Measurements from ENCODE around the gene AGXT2.

The AGXT2 gene

GRCh38 chr5:35047785-35048404 is at the start of gene AGXT2:
TSS of gene AGXT2 (minus strand) at chr5:35047949. CDS start at chr5:35047892, 57 bp downstream.
- no peak for DNase-seq

- no peak for DNase-seq
Measured at GRCh38 chr5:35096932-35097331, 49.2 kb upstream of the AGXT2 start.

- DNase-seq = no peak
Measured at GRCh38 chr5:35096216-35096615, 48.5 kb upstream of the AGXT2 start.

GRCh38 chr5:35095366-35095765 is 47.6 kb upstream of the AGXT2 start:
- DNase-seq = no peak

- no peak for DNase-seq
Measured at GRCh38 chr5:35094948-35095347, 47.2 kb upstream of the AGXT2 start.

- DNase-seq = no peak
Measured at GRCh38 chr5:35092703-35093102, 45.0 kb upstream of the AGXT2 start.

- DNase-seq = no peak
Measured at GRCh38 chr5:35091704-35092103, 44.0 kb upstream of the AGXT2 start.

- DNase-seq = peak; percentile 40
Measured at GRCh38 chr5:35089334-35090314, 41.9 kb upstream of the AGXT2 start.

- DNase-seq = no peak
Measured at GRCh38 chr5:35087991-35088390, 40.2 kb upstream of the AGXT2 start.

- DNase-seq = no peak
Measured at GRCh38 chr5:35083150-35083549, 35.4 kb upstream of the AGXT2 start.

- DNase-seq = no peak
Measured at GRCh38 chr5:35082530-35082929, 34.8 kb upstream of the AGXT2 start.

- DNase-seq = no peak
Measured at GRCh38 chr5:35081134-35081533, 33.4 kb upstream of the AGXT2 start.

- no peak for DNase-seq
Measured at GRCh38 chr5:35073160-35073559, 25.4 kb upstream of the AGXT2 start.

- no peak for DNase-seq
Measured at GRCh38 chr5:35069188-35069587, 21.4 kb upstream of the AGXT2 start.

- DNase-seq = no peak
Measured at GRCh38 chr5:35067985-35068384, 20.2 kb upstream of the AGXT2 start.

GRCh38 chr5:35066260-35066795 is 18.6 kb upstream of the AGXT2 start:
- DNase-seq = no peak

- DNase-seq = no peak
Measured at GRCh38 chr5:35063414-35063813, 15.7 kb upstream of the AGXT2 start.

- no peak for DNase-seq
Measured at GRCh38 chr5:35061211-35061770, 13.5 kb upstream of the AGXT2 start.

- no peak for DNase-seq
Measured at GRCh38 chr5:35060236-35060635, 12.5 kb upstream of the AGXT2 start.

- DNase-seq = no peak
Measured at GRCh38 chr5:35059251-35059650, 11.5 kb upstream of the AGXT2 start.

GRCh38 chr5:35058374-35058788 is 10.6 kb upstream of the AGXT2 start:
- DNase-seq = no peak

- no peak for DNase-seq
Measured at GRCh38 chr5:35056686-35057085, 8.9 kb upstream of the AGXT2 start.

GRCh38 chr5:35052838-35053237 is 5.1 kb upstream of the AGXT2 start:
- no peak for DNase-seq
